ENCODE measurements around the gene PREP. TPM values are rescaled to one million over a fixed set of nuclear protein-coding genes. Genes with fewer than 3 reads are reported as not detected.

Gene PREP
- total RNA-seq, 1 donor from 2014 or later, result 9.9 TPM

DNA sequence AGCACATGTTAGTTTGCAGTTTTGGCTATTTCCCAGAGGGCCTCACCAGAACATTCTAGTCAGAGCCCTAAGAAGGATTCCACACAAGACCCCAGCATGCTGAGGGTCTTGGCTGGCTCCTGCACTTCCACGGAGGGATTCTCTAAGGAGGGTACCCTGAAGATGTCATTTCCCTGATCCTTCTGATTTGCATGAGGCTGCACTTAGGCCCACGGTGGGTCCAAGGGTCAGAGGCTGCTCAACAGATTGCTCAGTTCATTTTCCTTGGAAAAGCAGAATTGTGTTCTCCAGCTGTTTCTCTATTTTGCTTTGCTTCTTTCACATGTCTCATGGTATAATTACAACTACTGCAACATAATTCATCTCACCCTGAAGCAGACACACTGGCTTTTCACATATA, 22.2 kb downstream of the PREP start:
- no peak for TF ChIP-seq CTCF (conservative IDR thresholded peaks at IDR 0.05; ENCODE audit: low read depth, low read length)
- DNase-seq (ENCODE audit: low read depth), result no peak
- H3K4me3 ChIP-seq (ENCODE audit: low read depth, low read length), result no peak overlapping the region

GRCh38 chr6:105375797-105376196, 27.1 kb downstream of the PREP start:
- TF ChIP-seq CTCF (conservative IDR thresholded peaks at IDR 0.05; ENCODE audit: low read depth, low read length), result no peak
- no peak for DNase-seq (ENCODE audit: low read depth)
- no peak overlapping the region for H3K4me3 ChIP-seq (ENCODE audit: low read depth, low read length)

DNA sequence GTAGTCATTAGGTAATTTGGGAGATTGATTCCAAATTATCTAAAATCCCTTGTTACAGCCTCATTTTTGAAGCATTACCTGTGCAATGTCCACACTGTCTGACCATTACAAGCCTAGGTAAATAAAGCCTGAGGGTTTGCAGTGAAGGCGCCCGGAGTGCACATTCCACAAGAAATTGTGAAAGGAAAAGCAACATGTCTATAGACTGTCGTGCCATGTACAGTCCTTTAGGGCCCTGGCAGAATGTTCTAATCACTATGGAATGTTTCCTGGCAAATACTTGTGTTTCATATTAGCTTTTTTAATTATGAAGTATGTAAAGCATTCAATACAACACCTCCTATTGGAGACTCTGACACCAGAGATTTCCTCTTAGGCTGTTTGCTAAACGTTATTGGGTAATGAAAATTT, 28.9 kb downstream of the PREP start:
- no peak overlapping the region for H3K4me3 ChIP-seq (ENCODE audit: low read depth, low read length)
- no peak for TF ChIP-seq CTCF (conservative IDR thresholded peaks at IDR 0.05; ENCODE audit: low read depth, low read length)

GRCh38 chr6:105373481-105373880, 29.4 kb downstream of the PREP start:
- no peak for DNase-seq (ENCODE audit: low read depth)
- H3K4me3 ChIP-seq (ENCODE audit: low read depth, low read length), result no peak overlapping the region
- no peak for TF ChIP-seq CTCF (conservative IDR thresholded peaks at IDR 0.05; ENCODE audit: low read depth, low read length)

More for the DNA sequence above, 28.9 kb downstream of the PREP start:
- DNase-seq (ENCODE audit: low read depth), result no peak

DNA sequence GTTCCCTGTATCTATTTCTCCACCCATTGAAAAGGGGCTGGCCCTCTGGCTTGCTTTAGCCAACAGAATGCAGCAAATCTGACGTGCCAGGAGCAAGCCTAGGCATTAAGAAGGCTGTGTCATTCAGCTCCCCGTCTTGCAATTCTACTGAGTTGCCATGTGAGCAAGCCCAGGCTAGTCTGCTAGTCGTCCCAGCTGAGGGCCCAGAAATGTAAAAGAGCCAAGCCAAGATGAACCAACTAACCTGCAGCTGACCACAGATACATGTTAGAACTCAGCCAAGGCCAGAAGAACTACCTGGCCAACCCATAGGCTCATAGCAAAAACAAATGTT, 30.1 kb downstream of the PREP start:
- H3K4me3 ChIP-seq (ENCODE audit: low read depth, low read length), result no peak overlapping the region
- TF ChIP-seq CTCF (conservative IDR thresholded peaks at IDR 0.05; ENCODE audit: low read depth, low read length), result no peak
- DNase-seq (ENCODE audit: low read depth), result no peak

GRCh38 chr6:105372142-105372848, 30.6 kb downstream of the PREP start:
- no peak for TF ChIP-seq CTCF (conservative IDR thresholded peaks at IDR 0.05; ENCODE audit: low read depth, low read length)
- H3K4me3 ChIP-seq (ENCODE audit: low read depth, low read length), result no peak overlapping the region
- DNase-seq (ENCODE audit: low read depth), result no peak

GRCh38 chr6:105370351-105370750, 32.5 kb downstream of the PREP start:
- no peak for TF ChIP-seq CTCF (conservative IDR thresholded peaks at IDR 0.05; ENCODE audit: low read depth, low read length)
- no peak for DNase-seq (ENCODE audit: low read depth)

More at GRCh38 chr6:105370351-105370750, 32.5 kb downstream of the PREP start:
- H3K4me3 ChIP-seq (ENCODE audit: low read depth, low read length), result no peak overlapping the region
